Neural cell (in vitro differentiated cells): ENCODE results near the gene STX19. TPM values are rescaled to one million over a fixed set of nuclear protein-coding genes. Genes with fewer than 3 reads are reported as not detected.
"Not testable (repeated sequence)": the region's sequence is repeated elsewhere in the genome, so short reads cannot be mapped to it uniquely, and the experiment has no call there.

Experiments
- H2AFZ ChIP-seq: fragments of 200-600, 300-800 bp; sonication (generic), shearing (Covaris generic); 2 replicates; pipeline ENCODE4 v1.6.0; 2014; ENCODE audit warnings: low read depth, mild to moderate bottlenecking, antibody characterized with exemption, low read length, moderate library complexity
- H3F3A ChIP-seq: fragments of 200-600 bp; shearing (Covaris generic); 2 replicates; pipeline ENCODE4 v1.6.1; 2016; ENCODE audit warnings: mild to moderate bottlenecking, moderate library complexity, mixed read lengths, antibody characterized with exemption, low read length; ENCODE audit not compliant: insufficient read depth, poor library complexity, severe bottlenecking
- H3K27ac ChIP-seq: fragments of 200-600, 300-800 bp; sonication (generic), shearing (Covaris generic); 2 replicates; pipeline ENCODE4 v1.5.1; 2014; ENCODE audit warnings: mild to moderate bottlenecking, low read length, moderate library complexity
- H3K27me3 ChIP-seq: fragments of 300-800, 200-600 bp; sonication (generic), shearing (Covaris generic); 2 replicates; pipeline ENCODE4 v1.6.0; 2014; ENCODE audit warnings: mild to moderate bottlenecking, low read depth, low read length, moderate library complexity; ENCODE audit not compliant: insufficient read depth
- H3K36me3 ChIP-seq: fragments of 300-800, 200-600 bp; sonication (generic), shearing (Covaris generic); 2 replicates; pipeline ENCODE4 v1.5.1; 2014; ENCODE audit warnings: mild to moderate bottlenecking, antibody characterized with exemption, low read length, moderate library complexity; ENCODE audit not compliant: insufficient read depth
- H3K4me2 ChIP-seq: fragments of 300-800, 200-600 bp; sonication (generic), shearing (Covaris generic); 2 replicates; pipeline ENCODE4 v1.6.0; 2014; ENCODE audit warnings: mild to moderate bottlenecking, low read length
- H3K4me3 ChIP-seq: fragments of 300-800, 200-600 bp; sonication (generic), shearing (Covaris generic); 2 replicates; pipeline ENCODE4 v1.5.1; 2014; ENCODE audit warnings: mild to moderate bottlenecking, low read length, moderate library complexity
- H3K79me2 ChIP-seq: fragments of 200-600 bp; shearing (Covaris generic); replicated peaks from 2 replicates; pipeline ENCODE4 v1.6.0; 2014; ENCODE audit warnings: mild to moderate bottlenecking, low read length, moderate library complexity; ENCODE audit not compliant: insufficient read depth
- H3K9ac ChIP-seq: fragments of 300-800, 200-600 bp; sonication (generic), shearing (Covaris generic); 2 replicates; pipeline ENCODE4 v1.6.1; 2016; ENCODE audit warnings: mild to moderate bottlenecking, low read length, mixed read lengths
- H3K9me2 ChIP-seq: fragments of 200-600 bp; shearing (Covaris generic); 2 replicates; pipeline ENCODE4 v1.6.1; 2016; ENCODE audit warnings: mild to moderate bottlenecking, low read length, mixed read lengths; ENCODE audit not compliant: insufficient read depth
- H3K9me3 ChIP-seq: fragments of 200-600, 300-800 bp; sonication (generic), shearing (Covaris generic); 2 replicates; pipeline ENCODE4 v1.6.1; 2016; ENCODE audit warnings: mild to moderate bottlenecking, mixed run types, low read length, moderate library complexity, mixed read lengths
- H4K20me1 ChIP-seq: fragments of 200-600 bp; shearing (Covaris generic); 2 replicates; pipeline ENCODE4 v1.6.1; 2016; ENCODE audit warnings: mild to moderate bottlenecking, mixed run types; ENCODE audit not compliant: insufficient read depth
- CTCF ChIP-seq: fragments of 450-650 bp; IDR thresholded peaks from 2 replicates; pipeline ENCODE4 v1.5.1; 2014; ENCODE audit warnings: antibody characterized with exemption, mild to moderate bottlenecking, moderate library complexity; ENCODE audit not compliant: poor library complexity, severe bottlenecking
- EP300 ChIP-seq: fragments of 450-650 bp; conservative IDR thresholded peaks from 2 replicates; pipeline ENCODE4 v1.6.1; 2014; ENCODE audit warnings: antibody characterized with exemption, mild to moderate bottlenecking, moderate library complexity; ENCODE audit not compliant: poor library complexity, severe bottlenecking
- MXI1 ChIP-seq: fragments of 450-650 bp; conservative IDR thresholded peaks from 2 replicates; pipeline ENCODE4 v1.6.1; 2014; ENCODE audit warnings: antibody characterized with exemption, mild to moderate bottlenecking; ENCODE audit not compliant: poor library complexity, severe bottlenecking
- POLR2AphosphoS5 ChIP-seq: IDR thresholded peaks from 2 replicates; pipeline ENCODE4 v1.6.1; 2012
- RAD21 ChIP-seq: fragments of 450-650 bp; conservative IDR thresholded peaks from 2 replicates; pipeline ENCODE4 v1.6.1; 2014; ENCODE audit warnings: antibody characterized with exemption, mild to moderate bottlenecking, moderate library complexity
- REST ChIP-seq: IDR thresholded peaks from 2 replicates; pipeline ENCODE4 v1.6.1; 2012; ENCODE audit warnings: borderline replicate concordance
- SMC3 ChIP-seq: fragments of 450-650 bp; conservative IDR thresholded peaks from 2 replicates; pipeline ENCODE4 v1.6.1; 2014; ENCODE audit warnings: antibody characterized with exemption, mild to moderate bottlenecking, moderate library complexity; ENCODE audit not compliant: poor library complexity
- TAF1 ChIP-seq: IDR thresholded peaks from 2 replicates; pipeline ENCODE4 v1.6.1; 2012; ENCODE audit warnings: low read depth
- polyA plus RNA-seq: library from polyadenylated mRNA; depleted of rRNA; stranded (reverse); fragments of >200 nt; gene quantifications from 2 replicates; pipeline ENCODE4 v1.2.3, GENCODE V29; 2014

Gene STX19
- polyA plus RNA-seq, 1 donor from 2014 or later, result not detected

GRCh38 chr3:94046533-94046932 is 18.1 kb upstream of the STX19 start:
- H3K79me2 ChIP-seq, result no peaks in the 10 kb centered on the region
- H2AFZ ChIP-seq, result no peak overlapping the region
- no peak overlapping the region for H3K27ac ChIP-seq
- TF ChIP-seq RAD21 (no peak), SMC3 (no peak)
- no peaks in the 10 kb centered on the region for H3F3A ChIP-seq
- H4K20me1 ChIP-seq, result no peaks in the 10 kb centered on the region
- no peak overlapping the region for H3K4me2 ChIP-seq
- no peaks in the 10 kb centered on the region for H3K36me3 ChIP-seq
- no peak overlapping the region for H3K9ac ChIP-seq
- H3K9me2 ChIP-seq, result no peaks in the 10 kb centered on the region
- H3K9me3 ChIP-seq, result no peaks in the 10 kb centered on the region
- no peak overlapping the region for H3K4me3 ChIP-seq
- H3K27me3 ChIP-seq, result no peaks in the 10 kb centered on the region

- H3F3A ChIP-seq, H3K9ac ChIP-seq, H3K79me2 ChIP-seq, H4K20me1 ChIP-seq, H3K27me3 ChIP-seq, H3K9me2 ChIP-seq, H3K9me3 ChIP-seq, H3K27ac ChIP-seq, H3K36me3 ChIP-seq, H3K4me3 ChIP-seq, H2AFZ ChIP-seq, H3K4me2 ChIP-seq: not testable (repeated sequence)
Measured at GRCh38 chr3:94044100-94044936, 15.9 kb upstream of the STX19 start.

- no peaks in the 10 kb centered on the region for H3K27me3 ChIP-seq
- no peak overlapping the region for H3K9ac ChIP-seq
- no peak overlapping the region for H2AFZ ChIP-seq
- H3K79me2 ChIP-seq, result no peaks in the 10 kb centered on the region
- H3K9me2 ChIP-seq, result no peaks in the 10 kb centered on the region
- no peak for TF ChIP-seq REST
- no peak for TF ChIP-seq EP300
- TF ChIP-seq CTCF, result no peak
- no peak for TF ChIP-seq TAF1
- no peak for TF ChIP-seq SMC3
- TF ChIP-seq MXI1, result no peak
- no peak for TF ChIP-seq POLR2AphosphoS5
- TF ChIP-seq RAD21, result no peak
- H4K20me1 ChIP-seq, result no peaks in the 10 kb centered on the region
- H3K9me3 ChIP-seq, result no peaks in the 10 kb centered on the region
- H3K4me2 ChIP-seq, result no peak overlapping the region
- no peak overlapping the region for H3K27ac ChIP-seq
- H3F3A ChIP-seq, result no peaks in the 10 kb centered on the region
- H3K4me3 ChIP-seq, result no peak overlapping the region
- H3K36me3 ChIP-seq, result peaks cover 10% of the 10 kb centered on the region
Measured at GRCh38 chr3:94043285-94043684, 14.9 kb upstream of the STX19 start.
